Measurements from ENCODE around the gene TPTE2. TPM values are rescaled to one million over a fixed set of nuclear protein-coding genes. Genes with fewer than 3 reads are reported as not detected.
"Not testable (repeated sequence)": the region's sequence is repeated elsewhere in the genome, so short reads cannot be mapped to it uniquely, and the experiment has no call there.

Gene TPTE2
- total RNA-seq (2011; cell fraction: chromatin; rRNA removed; ENCODE audit: low replicate concordance): not detected in 2 replicates
- total RNA-seq (2011; cell fraction: nucleolus; rRNA removed): not detected in 2 replicates
- total RNA-seq (2011; cell fraction: nucleoplasm; rRNA removed): not detected in 2 replicates
- total RNA-seq (2014; rRNA removed) (not detected in 2 replicates), total RNA-seq (2014; rRNA removed; fragmentation: Illumina TruSeq; extraction: Trizol) (not detected in 2 replicates), total RNA-seq (2015; rRNA removed; fragmentation: Illumina TruSeq; extraction: Trizol) (not detected in 2 replicates), total RNA-seq (2021) (not detected in 2 replicates), polyA plus RNA-seq (2011; rRNA removed) (not detected in 2 replicates), polyA plus RNA-seq (2014; fragmentation: Illumina TruSeq; extraction: Trizol) (not detected in 2 replicates), polyA plus RNA-seq (2014; fragmentation: Nextera tagmentation; extraction: Ambion mirVana) (not detected), polyA plus RNA-seq (2014; rRNA removed) (not detected in 2 replicates), polyA minus RNA-seq (2011; rRNA and poly(A)+ RNA removed) (not detected in 2 replicates), Bru-seq, nascent RNA (percentile 16 among the genes with signal in this experiment), BruChase-seq, experiment 1, labeled RNA remaining after a 2-hour chase (percentile 18 among the genes with signal in this experiment), BruChase-seq, experiment 2, labeled RNA remaining after a 6-hour chase (percentile 22 among the genes with signal in this experiment)
- not detected in 2 replicates for polyA plus RNA-seq (2011; cell fraction: cytosol; rRNA removed)
- not detected in 2 replicates for polyA plus RNA-seq (2011; cell fraction: nucleus; rRNA removed)
- polyA plus RNA-seq (2012): not detected in 2 replicates
- polyA minus RNA-seq (2011; cell fraction: cytosol; rRNA and poly(A)+ RNA removed): not detected in 2 replicates
- polyA minus RNA-seq (2011; cell fraction: nucleus; rRNA and poly(A)+ RNA removed): not detected in 2 replicates
- long read RNA-seq, experiment 1: 0 reads
- long read RNA-seq, experiment 2: 0 reads
- long read RNA-seq, experiment 3: 0 reads

DNA sequence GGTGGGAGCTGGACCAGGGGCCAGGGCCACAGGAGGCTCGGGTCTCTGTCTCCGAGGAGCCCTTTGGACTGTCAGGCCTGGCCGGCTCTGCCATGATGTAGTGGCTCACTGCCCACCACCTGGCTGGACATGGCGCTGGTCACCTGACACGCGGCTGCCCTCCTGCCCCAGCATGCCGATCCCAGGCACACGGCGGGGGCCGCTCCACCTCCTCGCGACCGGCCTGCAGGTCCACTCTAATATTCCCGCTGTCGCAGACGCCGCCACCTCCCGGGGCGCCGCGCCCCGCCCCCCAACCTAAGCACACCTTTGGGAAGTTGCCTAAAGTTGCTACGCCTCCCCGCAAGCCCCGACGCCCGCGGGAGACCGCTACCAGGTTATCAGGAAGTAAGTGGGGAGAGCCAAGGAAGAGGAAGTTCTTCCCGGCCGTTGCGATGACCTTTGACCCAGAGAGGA lies at the start of gene TPTE2:
Gene TPTE2, minus strand, starts transcription at position 406 of the 456 bp plus-strand sequence. CDS start 58,298 bp downstream, outside the sequence.
- CTCF ChIA-PET (ENCODE audit: low intra/inter-chr PET ratio); H3K27me3 ChIP-seq (ENCODE audit: control insufficient read depth in 2 of 2, insufficient read depth in 2 of 2, low read length in 2 of 2); H2AFZ ChIP-seq (ENCODE audit: low read depth, low read length); BruUV-seq (replicated peaks); H4K20me1 ChIP-seq (replicated peaks; ENCODE audit: control insufficient read depth, insufficient read depth, low read length); H3K9ac ChIP-seq (ENCODE audit: insufficient read depth in 1 of 2, low read depth in 2 of 2, low read length in 2 of 2); H3K4me1 ChIP-seq (replicated peaks in 1 of 2; ENCODE audit: control insufficient read depth in 2 of 2, insufficient read depth in 2 of 2, low read length in 2 of 2); H3K27ac ChIP-seq (ENCODE audit: extremely low read depth, low read depth, low read length); H3K4me2 ChIP-seq (ENCODE audit: insufficient read depth, low read length); H3K36me3 ChIP-seq (ENCODE audit: control insufficient read depth, insufficient read depth, low read length); DNase-seq (ENCODE audit: extremely low read depth in 1 of 4, low spot score in 3 of 4); H3K4me3 ChIP-seq; POLR2A ChIA-PET; intact Hi-C loops (cut with micrococcal nuclease); ATAC-seq; in situ Hi-C loops (cut with MboI); H3K9me1 ChIP-seq (ENCODE audit: control insufficient read depth, insufficient read depth, low read length); H3K9me3 ChIP-seq (replicated peaks; ENCODE audit: control insufficient read depth, insufficient read depth, low read depth, low read length); H3K79me2 ChIP-seq (ENCODE audit: control insufficient read depth, insufficient read depth, low read length): not testable (repeated sequence)
- peak; percentile 42 for FAIRE-seq
- WGBS (ENCODE audit: insufficient coverage, low coverage, missing lambda C conversion rate): 80% methylated on average over 2 of the region's 32 CpGs

GRCh38 chr13:19607523-19608078 lies 46.3 kb upstream of the TPTE2 start:
- Histone ChIP-seq H3K4me3 (no peak overlapping the region), H3K9me1 (ENCODE audit: control insufficient read depth, insufficient read depth, low read length) (no peaks in the 10 kb centered on the region), H3K36me3 (ENCODE audit: control insufficient read depth, insufficient read depth, low read length) (peaks cover 7% of the 10 kb centered on the region; the same call in 2 of the 3 replicates), H2AFZ (ENCODE audit: low read depth, low read length) (no peak overlapping the region), H3K9me3 (replicated peaks; ENCODE audit: control insufficient read depth, insufficient read depth, low read depth, low read length) (peaks cover 3% of the 10 kb centered on the region; the same call in 1 of the 2 replicates), H3K4me1 (replicated peaks in 1 of 2; ENCODE audit: control insufficient read depth in 2 of 2, insufficient read depth in 2 of 2, low read length in 2 of 2) (no peaks in the 10 kb centered on the region; a peak in 2 of 5 replicates), H3K27ac (ENCODE audit: extremely low read depth, low read depth, low read length) (no peak overlapping the region), H3K4me2 (ENCODE audit: insufficient read depth, low read length) (no peak overlapping the region), H3K79me2 (ENCODE audit: control insufficient read depth, insufficient read depth, low read length) (peaks cover 42% of the 10 kb centered on the region), H3K9ac (ENCODE audit: insufficient read depth in 1 of 2, low read depth in 2 of 2, low read length in 2 of 2) (no peak overlapping the region), H4K20me1 (replicated peaks; ENCODE audit: control insufficient read depth, insufficient read depth, low read length) (no peaks in the 10 kb centered on the region), H3K27me3 (ENCODE audit: control insufficient read depth in 2 of 2, insufficient read depth in 2 of 2, low read length in 2 of 2) (no peaks in the 10 kb centered on the region)
- ChIA-PET POLR2A (no interaction called here), CTCF (ENCODE audit: low intra/inter-chr PET ratio) (no interaction called here)
- no peak for DNase-seq (ENCODE audit: extremely low read depth in 1 of 4, low spot score in 3 of 4)
- FAIRE-seq: no peak
- WGBS (ENCODE audit: insufficient coverage, low coverage, missing lambda C conversion rate): 57% methylated on average over 5 of the region's 10 CpGs
- intact Hi-C loops (cut with micrococcal nuclease): no loop called here
- ATAC-seq: no peak
- TF ChIP-seq GTF2A2 (tag; IDR thresholded peaks at IDR 0.05): no peak
- TF ChIP-seq NRF1 (conservative IDR thresholded peaks at IDR 0.05 in 1 of 2, IDR thresholded peaks at IDR 0.05 in 1 of 2): peak; percentile 12 to 33; a peak in 3 of 4 replicates
- TF ChIP-seq ZNF41 (CRISPR knock-in tag; conservative IDR thresholded peaks at IDR 0.05): no peak
- no peak for TF ChIP-seq CREB1 (IDR thresholded peaks at IDR 0.05)
- no peak for TF ChIP-seq CREB1 (CRISPR knock-in tag; IDR thresholded peaks at IDR 0.05)
- in situ Hi-C loops (cut with MboI): no loop called here
- BruUV-seq (replicated peaks): no TSS peak

Data from K562 (cell line).